Tibial artery (tissue), 4 donors: ENCODE measurements around the gene EYA3.
A peak's percentile ranks its signal among the peaks of the same experiment; 100 is the strongest.

ENCODE experiments used
- DNase-seq, 2 donors: peaks; one replicate each; pipeline ENCODE4 v3.0.0-alpha.2; 2019
- H3K27ac ChIP-seq, 2 donors: fragments of 200-600 bp; sonication (generic) in 1 of 2; 1 replicate in 1 of 2; 2 replicates in 1 of 2; pipeline ENCODE4 v1.5.1; 2018 to 2019; ENCODE audit warnings: mild to moderate bottlenecking in 1 of 2
- H3K27me3 ChIP-seq, 2 donors: fragments of 200-600 bp; sonication (generic) in 1 of 2; one replicate each; pipeline versions ENCODE4 v1.5.1 to v1.6.0; 2016 to 2019
- H3K36me3 ChIP-seq, 3 donors: fragments of 200-600 bp; sonication (generic) in 2 of 3; one replicate each; pipeline ENCODE4 v1.5.1; 2016 to 2019; ENCODE audit warnings: mild to moderate bottlenecking in 2 of 3
- H3K4me1 ChIP-seq, 4 donors: fragments of 200-600 bp; sonication (generic) in 2 of 4; 1 replicate in 3 of 4; 2 replicates in 1 of 4; pipeline ENCODE4 v1.5.1; 2016 to 2019
- H3K4me3 ChIP-seq, 2 donors: fragments of 200-600 bp; sonication (generic) in 1 of 2; 1 replicate in 1 of 2; 2 replicates in 1 of 2; pipeline ENCODE4 v1.5.1; 2018 to 2019; ENCODE audit warnings: mild to moderate bottlenecking in 2 of 2
- H3K9me3 ChIP-seq, 3 donors: fragments of 200-600 bp; sonication (generic) in 1 of 3; one replicate each; pipeline ENCODE4 v1.5.1; 2016 to 2019
- CTCF ChIP-seq, 2 experiments: fragments of 200-600 bp in 1 of 2; fragments of 450-650 bp in 1 of 2; IDR thresholded peaks; one replicate each; pipeline ENCODE4 v1.5.1; 2017 to 2019; ENCODE audit warnings: antibody characterized with exemption in 2 of 2, mild to moderate bottlenecking in 1 of 2, moderate library complexity in 1 of 2
- intact Hi-C: fragments of 100-400 bp; cut with DNase I; formaldehyde crosslinking; loops from one replicate; pipeline ENCODE4 v1.15.0; 2023; ENCODE audit warnings: low total_unique reads

Gene EYA3

GRCh38 chr1:28099050-28099769 is 10.8 kb upstream of the EYA3 start:
- no peak for TF ChIP-seq CTCF (IDR thresholded peaks at IDR 0.05)
- no peak for DNase-seq
- H3K4me3 ChIP-seq: no peak overlapping the region
- intact Hi-C loops: no loop called here
- H3K36me3 ChIP-seq: no peaks in the 10 kb centered on the region
- H3K27ac ChIP-seq: no peak overlapping the region
- peaks cover 0 to 5% of the 10 kb centered on the region in 2 donors for H3K27me3 ChIP-seq
- H3K9me3 ChIP-seq: no peaks in the 10 kb centered on the region
- no peaks in the 10 kb centered on the region for H3K4me1 ChIP-seq

GRCh38 chr1:28097100-28097472 is 8.7 kb upstream of the EYA3 start:
- Histone ChIP-seq H3K27ac (no peak overlapping the region), H3K36me3 (no peaks in the 10 kb centered on the region), H3K27me3 (peaks cover 0 to 5% of the 10 kb centered on the region in 2 donors), H3K9me3 (no peaks in the 10 kb centered on the region), H3K4me3 (no peak overlapping the region), H3K4me1 (no peaks in the 10 kb centered on the region)
- no peak for DNase-seq
- intact Hi-C loops: no loop called here
- no peak for TF ChIP-seq CTCF (IDR thresholded peaks at IDR 0.05)

GRCh38 chr1:28096210-28097099 is 8.0 kb upstream of the EYA3 start:
- Histone ChIP-seq H3K9me3 (no peaks in the 10 kb centered on the region), H3K27me3 (peaks cover 0 to 5% of the 10 kb centered on the region in 2 donors), H3K4me3 (no peak overlapping the region), H3K36me3 (no peaks in the 10 kb centered on the region), H3K27ac (no peak overlapping the region), H3K4me1 (no peaks in the 10 kb centered on the region)
- no peak for DNase-seq
- intact Hi-C loops: no loop called here
- no peak for TF ChIP-seq CTCF (IDR thresholded peaks at IDR 0.05)

- DNase-seq: peak; percentile 68
- no peaks in the 10 kb centered on the region for H3K36me3 ChIP-seq
- peaks cover 0 to 22% (median 15%) of the 10 kb centered on the region in 4 donors for H3K4me1 ChIP-seq
- no peaks in the 10 kb centered on the region for H3K27me3 ChIP-seq
- intact Hi-C loops: no loop called here
- no peak overlapping the region for H3K4me3 ChIP-seq
- no peak overlapping the region for H3K27ac ChIP-seq
- TF ChIP-seq CTCF (IDR thresholded peaks at IDR 0.05): peak; percentile 50 to 65
- no peaks in the 10 kb centered on the region for H3K9me3 ChIP-seq
Observed at GRCh38 chr1:28091043-28091781, 2.8 kb upstream of the EYA3 start.

GRCh38 chr1:28087614-28088167 is 719 bp downstream of the EYA3 start:
- H3K4me3 ChIP-seq: peak overlapping the region; percentile 59 to 95
- H3K27me3 ChIP-seq: no peaks in the 10 kb centered on the region
- no peak for TF ChIP-seq CTCF (IDR thresholded peaks at IDR 0.05)
- DNase-seq: no peak
- no peaks in the 10 kb centered on the region for H3K36me3 ChIP-seq
- peak overlapping the region; percentile 81 to 92 for H3K27ac ChIP-seq
- intact Hi-C loops: no loop called here
- peaks cover 0 to 30% (median 17%) of the 10 kb centered on the region in 4 donors for H3K4me1 ChIP-seq
- H3K9me3 ChIP-seq: no peaks in the 10 kb centered on the region
